AG04449 (cell line): ENCODE measurements around the gene ATP8B4.

Experiments
- CTCF ChIA-PET: fragments of 350-600 bp; formaldehyde crosslinking; extraction: SDS; loops from one replicate; lab custom pipeline; 2021; ENCODE audit warnings: antibody characterized with exemption; lab: Yijun Ruan, JAX
- POLR2A ChIA-PET: fragments of 400-600, 350-600 bp; formaldehyde crosslinking; extraction: SDS; loops from one replicate; lab custom pipeline; 2020; ENCODE audit warnings: antibody characterized with exemption, inconsistent platforms; lab: Yijun Ruan, JAX
- DNase-seq: peaks from one replicate; pipeline ENCODE4 v3.0.0-alpha.2; 2010; ENCODE audit warnings: low read depth, low spot score
- H3K4me3 ChIP-seq: 2 replicates; pipeline ENCODE4 v1.5.1; 2011; ENCODE audit warnings: low read depth, mild to moderate bottlenecking, control low read depth, low read length
- CTCF ChIP-seq: IDR thresholded peaks from one replicate; pipeline ENCODE4 v1.5.1; 2011; ENCODE audit warnings: mild to moderate bottlenecking, moderate library complexity, low read length, control low read depth, inconsistent platforms; ENCODE audit not compliant: insufficient read depth; ENCODE audit errors: missing control alignments

ATP8B4 gene

GRCh38 chr15:49898575-49899283, 220.3 kb downstream of the ATP8B4 start:
- ChIA-PET CTCF (no interaction called here), POLR2A (no interaction called here)
- TF ChIP-seq CTCF = no peak
- H3K4me3 ChIP-seq = no peak overlapping the region
- no peak for DNase-seq

GRCh38 chr15:49898097-49898496, 220.9 kb downstream of the ATP8B4 start:
- no peak for DNase-seq
- CTCF ChIA-PET = no interaction called here

GRCh38 chr15:49895347-49896223, 223.4 kb downstream of the ATP8B4 start:
- H3K4me3 ChIP-seq = no peak overlapping the region
- ChIA-PET CTCF (no interaction called here), POLR2A (no interaction called here)
- TF ChIP-seq CTCF = no peak
- no peak for DNase-seq

More at GRCh38 chr15:49898097-49898496, 220.9 kb downstream of the ATP8B4 start:
- POLR2A ChIA-PET = no interaction called here
- no peak for TF ChIP-seq CTCF
- H3K4me3 ChIP-seq = no peak overlapping the region

- no peak for TF ChIP-seq CTCF
- no peak overlapping the region for H3K4me3 ChIP-seq
- CTCF ChIA-PET = no interaction called here
- no peak for DNase-seq
- POLR2A ChIA-PET = interaction anchor here (0.5 kb wide), 1 partner anchor 236 kb away, joined by 3 read pairs; no protein-coding TSS in a partner anchor
Observed at GRCh38 chr15:49890689-49891088, 228.3 kb downstream of the ATP8B4 start.

GRCh38 chr15:49889536-49889935, 229.5 kb downstream of the ATP8B4 start:
- DNase-seq = no peak
- no peak overlapping the region for H3K4me3 ChIP-seq
- no peak for TF ChIP-seq CTCF
- CTCF ChIA-PET = no interaction called here
- POLR2A ChIA-PET = no interaction called here

GRCh38 chr15:49888734-49889133, 230.3 kb downstream of the ATP8B4 start:
- H3K4me3 ChIP-seq = no peak overlapping the region
- DNase-seq = no peak
- CTCF ChIA-PET = no interaction called here
- POLR2A ChIA-PET = no interaction called here
- TF ChIP-seq CTCF = no peak
